Gastroesophageal sphincter (tissue), 3 donors: ENCODE results near the gene ADARB1.

ENCODE experiments used
- CTCF ChIP-seq, 4 experiments: fragments of 200-600 bp in 2 of 4; fragments of 450-650 bp in 2 of 4; sonication (generic) in 1 of 4; IDR thresholded peaks; one replicate each; pipeline ENCODE4 v1.5.1; 2017 to 2019; ENCODE audit warnings: antibody characterized with exemption in 4 of 4, mild to moderate bottlenecking in 2 of 4, moderate library complexity in 2 of 4
- EP300 ChIP-seq: sonication (generic); formaldehyde crosslinking; IDR thresholded peaks from one replicate; pipeline ENCODE4 v1.6.1; 2017; ENCODE audit warnings: antibody characterized with exemption, mild to moderate bottlenecking

GRCh38 chr21:45048968-45049367, 25.4 kb upstream of the ADARB1 start:
- TF ChIP-seq CTCF (IDR thresholded peaks at IDR 0.05) = no peak
- no peak for TF ChIP-seq EP300
